Lower leg skin (tissue), 3 donors: Measurements from ENCODE around the gene CMYA5.

Experiments used
- CTCF ChIP-seq, 3 donors: fragments of 450-650 bp; IDR thresholded peaks; one replicate each; pipeline ENCODE4 v1.5.1; 2016; ENCODE audit warnings: antibody characterized with exemption in 3 of 3, mild to moderate bottlenecking in 3 of 3, moderate library complexity in 2 of 3
- POLR2A ChIP-seq, 2 donors: fragments of 450-650 bp; IDR thresholded peaks; one replicate each; pipeline ENCODE4 v1.6.1; 2016 to 2017; ENCODE audit warnings: antibody characterized with exemption in 2 of 2, mild to moderate bottlenecking in 1 of 2, moderate library complexity in 1 of 2

- TF ChIP-seq CTCF (IDR thresholded peaks at IDR 0.05) (no peak), POLR2A (IDR thresholded peaks at IDR 0.05) (no peak)
These were observed 151.5 kb downstream of the CMYA5 start for GRCh38 chr5:79841172-79841571.
